HG03097 (cell line): Measurements from ENCODE around the gene OR2T35.

ENCODE experiments used
- ATAC-seq: cut with Tn5 transposase; IDR thresholded peaks from one replicate; pipeline ENCODE4 v1.9.1; 2021; ENCODE audit not compliant: unreplicated experiment, low FRiP score

OR2T35 gene

GRCh38 chr1:248627971-248628844 is 16.9 kb downstream of the OR2T35 start:
- peak; percentile 70 for ATAC-seq

- no peak for ATAC-seq
These were observed 19.1 kb downstream of the OR2T35 start for GRCh38 chr1:248625971-248626370.

- ATAC-seq, result no peak
These were observed 19.9 kb downstream of the OR2T35 start for GRCh38 chr1:248625166-248625565.

GRCh38 chr1:248622570-248623001 is 22.5 kb downstream of the OR2T35 start:
- peak; percentile 74 for ATAC-seq

GRCh38 chr1:248621770-248622169 is 23.3 kb downstream of the OR2T35 start:
- ATAC-seq, result no peak

- no peak for ATAC-seq
These were observed 26.2 kb downstream of the OR2T35 start for GRCh38 chr1:248618878-248619277.

GRCh38 chr1:248618119-248618518 is 27.0 kb downstream of the OR2T35 start:
- ATAC-seq, result no peak

- no peak for ATAC-seq
These were observed 31.3 kb downstream of the OR2T35 start for GRCh38 chr1:248613742-248614141.

GRCh38 chr1:248611883-248612414 is 33.1 kb downstream of the OR2T35 start:
- ATAC-seq, result no peak

- no peak for ATAC-seq
These were observed 34.8 kb downstream of the OR2T35 start for GRCh38 chr1:248610301-248610700.

GRCh38 chr1:248599396-248599795 is 45.7 kb downstream of the OR2T35 start:
- no peak for ATAC-seq

GRCh38 chr1:248597589-248597988 is 47.5 kb downstream of the OR2T35 start, which contains the start of gene OR2T10:
OR2T10 (minus strand) TSS chr1:248597700; CDS start chr1:248593768, 3,932 bp downstream.
- ATAC-seq, result no peak

GRCh38 chr1:248596615-248597014 is 48.5 kb downstream of the OR2T35 start:
- no peak for ATAC-seq

- no peak for ATAC-seq
These were observed 51.9 kb downstream of the OR2T35 start for GRCh38 chr1:248593226-248593625.

GRCh38 chr1:248592655-248593054 is 52.4 kb downstream of the OR2T35 start:
- ATAC-seq, result no peak

GRCh38 chr1:248590055-248590454 is 55.0 kb downstream of the OR2T35 start:
- ATAC-seq, result no peak

GRCh38 chr1:248589334-248589733 is 55.7 kb downstream of the OR2T35 start:
- ATAC-seq, result no peak
